B cell (primary cell): Measurements from ENCODE around the gene HIPK2. TPM values are rescaled to one million over a fixed set of nuclear protein-coding genes. Genes with fewer than 3 reads are reported as not detected.

ENCODE experiments used
- ATAC-seq: fragments of 200-7000 bp; cut with Tn5 transposase; one replicate; pipeline ENCODE4 v1.10.0; 2021; ENCODE audit warnings: low read depth, mild to moderate bottlenecking, moderate number of reproducible peaks, moderate library complexity
- CTCF ChIA-PET: fragments of 350-600 bp; sonication (Branson Sonifier 250); formaldehyde crosslinking; loops from one replicate; lab custom pipeline; 2021; ENCODE audit warnings: antibody characterized with exemption, inconsistent platforms; lab: Charles Lee
- POLR2A ChIA-PET: fragments of 350-600 bp; sonication (Branson Sonifier 250); formaldehyde crosslinking; loops from one replicate; lab custom pipeline; 2021; ENCODE audit warnings: antibody characterized with exemption; lab: Charles Lee
- DNase-seq: peaks from one replicate; pipeline ENCODE4 v3.0.0; 2013
- H2AFZ ChIP-seq: 2 replicates; pipeline ENCODE4 v1.6.1; 2012; ENCODE audit warnings: mild to moderate bottlenecking, low read depth, low read length; ENCODE audit not compliant: insufficient read depth, poor library complexity, severe bottlenecking
- H3K27ac ChIP-seq, 2 donors: 1 replicate in 1 of 2; 2 replicates in 1 of 2; pipeline ENCODE4 v1.5.1; 2012 to 2013; ENCODE audit warnings: low read length in 2 of 2, mild to moderate bottlenecking in 2 of 2, moderate library complexity in 1 of 2
- H3K27me3 ChIP-seq, 4 experiments: fragments of 200-600 bp in 1 of 4; sonication (generic) in 1 of 4; replicated peaks in 1 of 4; 1 replicate in 2 of 4; 2 replicates in 2 of 4; pipeline versions ENCODE4 v1.6.1 to v1.7.0; 2013 to 2016; ENCODE audit warnings: low read length in 3 of 4, mild to moderate bottlenecking in 2 of 4, mixed read lengths in 1 of 4, moderate library complexity in 1 of 4; ENCODE audit not compliant: insufficient read depth in 4 of 4, control insufficient read depth in 3 of 4; ENCODE audit errors: control extremely low read depth in 1 of 4
- H3K36me3 ChIP-seq, 2 experiments: replicated peaks in 1 of 2; 1 replicate in 1 of 2; 2 replicates in 1 of 2; pipeline versions ENCODE4 v1.6.1 to v1.7.1; 2013; ENCODE audit warnings: low read length in 1 of 2; ENCODE audit not compliant: insufficient read depth in 2 of 2, control insufficient read depth in 1 of 2; ENCODE audit errors: control extremely low read depth in 1 of 2, extremely low read depth in 1 of 2
- H3K4me1 ChIP-seq, 2 donors: fragments of 200-600 bp in 1 of 2; sonication (generic) in 1 of 2; 1 replicate in 1 of 2; 2 replicates in 1 of 2; pipeline versions ENCODE4 v1.5.1 to v1.6.1; 2013 to 2017; ENCODE audit warnings: low read length in 2 of 2; ENCODE audit not compliant: control insufficient read depth in 2 of 2, insufficient read depth in 2 of 2
- H3K4me2 ChIP-seq: replicated peaks from 2 replicates; pipeline ENCODE3; 2012; ENCODE audit warnings: mild to moderate bottlenecking, low read depth, low read length; ENCODE audit not compliant: poor library complexity, severe bottlenecking
- H3K4me3 ChIP-seq, 5 experiments: fragments of 200-600 bp in 1 of 5; sonication (generic) in 1 of 5; 1 replicate in 3 of 5; 2 replicates in 2 of 5; pipeline versions ENCODE4 v1.5.1 to v1.7.0; 2011 to 2016; ENCODE audit warnings: low read length in 4 of 5, mild to moderate bottlenecking in 4 of 5, low read depth in 2 of 5, control low read depth in 1 of 5, moderate library complexity in 1 of 5; ENCODE audit not compliant: insufficient read depth in 1 of 5; ENCODE audit errors: control extremely low read depth in 1 of 5, extremely low read depth in 1 of 5
- H3K79me2 ChIP-seq: fragments of 200-600 bp; sonication (generic); one replicate; pipeline ENCODE4 v1.6.0; 2016; ENCODE audit warnings: low read length; ENCODE audit not compliant: control insufficient read depth, insufficient read depth
- H3K9ac ChIP-seq: fragments of 200-600 bp; sonication (generic); 2 replicates; pipeline ENCODE4 v1.6.1; 2017; ENCODE audit warnings: mild to moderate bottlenecking, low read length, moderate library complexity
- H3K9me3 ChIP-seq, 3 donors: one replicate each; pipeline versions ENCODE4 v1.6.1 to v1.7.1; 2013; ENCODE audit warnings: low read length in 2 of 3; ENCODE audit not compliant: control insufficient read depth in 2 of 3, insufficient read depth in 1 of 3; ENCODE audit errors: control extremely low read depth in 1 of 3
- H4K20me1 ChIP-seq: 2 replicates; pipeline ENCODE4 v1.6.0; 2012; ENCODE audit warnings: mild to moderate bottlenecking, low read length; ENCODE audit not compliant: insufficient read depth, control insufficient read depth, poor library complexity, severe bottlenecking
- H3K27ac Mint-ChIP-seq: one replicate; pipeline ENCODE4 v1.8.0; 2021; ENCODE audit warnings: mixed read lengths
- H3K27me3 Mint-ChIP-seq: one replicate; pipeline ENCODE4 v1.8.0; 2021; ENCODE audit warnings: mixed read lengths
- H3K4me1 Mint-ChIP-seq: one replicate; pipeline ENCODE4 v1.8.0; 2021; ENCODE audit warnings: mixed read lengths
- H3K4me3 Mint-ChIP-seq: one replicate; pipeline ENCODE4 v1.8.0; 2021; ENCODE audit warnings: mixed read lengths
- H3K9me3 Mint-ChIP-seq: one replicate; pipeline ENCODE4 v1.8.0; 2022; ENCODE audit warnings: mixed read lengths; ENCODE audit not compliant: insufficient read depth
- CTCF ChIP-seq: fragments of 200-600 bp; IDR thresholded peaks from one replicate; pipeline ENCODE4 v1.8.0; 2022; ENCODE audit warnings: antibody characterized with exemption, mild to moderate bottlenecking
- EZH2 ChIP-seq: IDR thresholded peaks from 2 replicates; pipeline ENCODE4 v1.6.1; 2012; ENCODE audit warnings: borderline replicate concordance, low read depth, mild to moderate bottlenecking, moderate library complexity, low read length; ENCODE audit not compliant: insufficient read depth, poor library complexity, severe bottlenecking
- WGBS: methylation state at CpG from one replicate; pipeline ENCODE4 v1.1.5; 2013; ENCODE audit warnings: missing lambda C conversion rate; ENCODE audit not compliant: insufficient coverage; 5-methylcytosine and 5-hydroxymethylcytosine counted together
- intact Hi-C: fragments of 100-400 bp; cut with micrococcal nuclease; formaldehyde crosslinking; loops from one replicate; pipeline ENCODE4 v1.10.0; 2022
- polyA plus RNA-seq: library from polyadenylated mRNA; depleted of rRNA; stranded (reverse); fragments of >200 nt; gene quantifications from 2 replicates; pipeline ENCODE4 v1.2.3, GENCODE V29; 2012
- total RNA-seq, 2 donors: library from RNA; stranded (reverse); fragments of 120-200 nt in 1 of 2; gene quantifications; 1 replicate in 1 of 2; 2 replicates in 1 of 2; pipeline versions ENCODE4 v1.2.3 to v1.2.4, GENCODE V29; 2013 to 2022

The HIPK2 gene
- total and polyA plus RNA-seq, 2 donors (not counting 1 experiment from before 2014, with no cell fraction given), result 6.8 to 58.2 TPM

- Histone ChIP-seq H3K27ac (peak overlapping the region; percentile 48 to 65), H3K9me3 (no peaks in the 10 kb centered on the region), H3K4me2 (peak overlapping the region; percentile 44), H3K79me2 (peaks cover 24% of the 10 kb centered on the region), H3K36me3 (no peaks in the 10 kb centered on the region), H3K27me3 (no peaks in the 10 kb centered on the region), H4K20me1 (no peaks in the 10 kb centered on the region), H3K9ac (no peak overlapping the region), H3K4me1 (peaks cover 30 to 34% of the 10 kb centered on the region in 2 donors), H3K4me3 (no peak overlapping the region), H2AFZ (peak overlapping the region; percentile 17)
- Mint-ChIP-seq H3K4me1 (peaks cover 55% of the 10 kb centered on the region), H3K27ac (peak overlapping the region; percentile 84), H3K9me3 (no peaks in the 10 kb centered on the region), H3K4me3 (no peak overlapping the region), H3K27me3 (no peaks in the 10 kb centered on the region)
- WGBS, result 87% methylated on average over 9 of the region's 10 CpGs
- CTCF ChIA-PET, result no interaction called here
- POLR2A ChIA-PET, result interaction anchor here (1.1 kb wide), 1 partner anchor 11 kb away, joined by 3 read pairs; no protein-coding TSS in a partner anchor
- intact Hi-C loops, result no loop called here
- ATAC-seq (no peak), DNase-seq (no peak)
- TF ChIP-seq EZH2 (no peak), CTCF (no peak)
Observed at GRCh38 chr7:139697056-139697455, 80.7 kb downstream of the HIPK2 start.

- H3K36me3 ChIP-seq, result no peaks in the 10 kb centered on the region
- H3K9me3 Mint-ChIP-seq, result no peaks in the 10 kb centered on the region
- ChIA-PET POLR2A (interaction anchor here (1.1 kb wide), 1 partner anchor 12 kb away, joined by 3 read pairs; no protein-coding TSS in a partner anchor), CTCF (no interaction called here)
- H3K79me2 ChIP-seq, result peaks cover 24% of the 10 kb centered on the region
- no peaks in the 10 kb centered on the region for H3K27me3 Mint-ChIP-seq
- peak overlapping the region; percentile 84 for H3K27ac Mint-ChIP-seq
- peak; percentile 60 for DNase-seq
- H3K4me2 ChIP-seq, result peak overlapping the region; percentile 44
- H4K20me1 ChIP-seq, result no peaks in the 10 kb centered on the region
- peaks cover 30 to 34% of the 10 kb centered on the region in 2 donors for H3K4me1 ChIP-seq
- H3K27me3 ChIP-seq, result no peaks in the 10 kb centered on the region
- H3K27ac ChIP-seq, result peak overlapping the region; percentile 48 to 65
- peaks cover 55% of the 10 kb centered on the region for H3K4me1 Mint-ChIP-seq
- no peak overlapping the region for H3K4me3 ChIP-seq
- 0% methylated on average over 2 of the region's 4 CpGs for WGBS
- TF ChIP-seq CTCF, result no peak
- TF ChIP-seq EZH2, result no peak
- peak overlapping the region; percentile 54 for H3K4me3 Mint-ChIP-seq
- no peak overlapping the region for H3K9ac ChIP-seq
- ATAC-seq, result peak; percentile 92
- no peaks in the 10 kb centered on the region for H3K9me3 ChIP-seq
- intact Hi-C loops, result no loop called here
- H2AFZ ChIP-seq, result peak overlapping the region; percentile 17
Observed at GRCh38 chr7:139696552-139696951, 81.2 kb downstream of the HIPK2 start.
